Activated CD8-positive, alpha-beta memory T cell treated with anti-CD3 and anti-CD28 coated beads for 4 hours (primary cell): ENCODE measurements around the gene BPTF.
"Not testable (repeated sequence)": the region's sequence is repeated elsewhere in the genome, so short reads cannot be mapped to it uniquely, and the experiment has no call there.

Experiments used
- DNase-seq, 2 donors: peaks; one replicate each; pipeline ENCODE4 v3.0.0-alpha.2; 2020; ENCODE audit warnings: low read depth in 2 of 2

The BPTF gene

DNA sequence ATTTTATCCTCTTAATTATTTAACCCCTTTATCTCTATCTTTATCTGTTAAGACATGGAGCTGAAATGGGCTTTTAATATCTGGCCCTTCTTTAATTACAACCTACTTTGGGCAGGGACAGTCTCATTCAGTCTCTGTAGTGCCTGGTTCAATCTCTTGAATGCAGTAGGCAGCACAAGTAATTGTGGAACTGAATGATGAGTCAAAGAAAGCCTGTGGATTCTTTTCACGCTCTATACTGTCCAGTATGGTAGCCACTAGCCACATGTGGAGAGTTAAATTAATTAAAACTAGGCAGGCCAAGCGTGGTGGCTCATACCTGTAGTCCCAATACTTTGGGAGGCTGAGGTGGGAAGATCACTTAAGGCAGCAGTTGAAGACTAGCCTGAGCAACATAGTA lies 9.3 kb downstream of the BPTF start:
- no peak for DNase-seq

DNA sequence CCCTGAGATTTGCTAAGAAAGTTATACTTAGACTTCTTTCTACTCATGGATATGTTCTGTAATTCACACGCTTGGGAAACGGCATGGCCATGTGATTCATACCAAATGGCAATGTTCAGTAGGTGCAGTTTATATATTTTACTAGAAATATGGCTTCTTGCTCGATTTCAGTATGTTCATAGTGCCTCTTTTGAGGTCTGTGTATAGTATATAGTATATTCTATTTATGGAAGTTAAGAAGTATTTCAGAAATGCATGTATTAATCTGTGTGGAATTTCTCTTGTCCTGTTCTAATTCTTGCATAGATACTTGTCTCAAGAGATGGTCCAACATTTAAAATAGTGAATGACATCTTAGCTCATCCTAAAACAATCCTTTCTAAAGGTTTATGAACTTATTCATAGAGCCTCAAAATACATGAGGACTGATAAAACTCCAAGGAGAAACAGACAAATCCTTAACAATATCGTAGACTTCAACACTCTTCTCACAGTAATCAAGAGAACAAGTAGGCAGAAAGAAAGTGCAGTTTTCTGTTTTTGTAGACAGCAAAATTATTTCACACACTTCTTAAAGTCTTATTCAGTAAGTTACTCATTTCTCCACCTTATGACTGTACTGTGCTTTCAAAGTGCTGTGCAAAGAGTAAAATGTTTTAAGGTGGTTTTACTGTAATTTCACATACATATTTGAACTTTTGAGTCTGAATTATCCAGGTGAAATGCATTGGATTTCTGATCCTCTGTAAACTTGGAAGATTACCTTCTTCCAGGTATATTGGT lies 11.1 kb downstream of the BPTF start:
- no peak for DNase-seq

DNA sequence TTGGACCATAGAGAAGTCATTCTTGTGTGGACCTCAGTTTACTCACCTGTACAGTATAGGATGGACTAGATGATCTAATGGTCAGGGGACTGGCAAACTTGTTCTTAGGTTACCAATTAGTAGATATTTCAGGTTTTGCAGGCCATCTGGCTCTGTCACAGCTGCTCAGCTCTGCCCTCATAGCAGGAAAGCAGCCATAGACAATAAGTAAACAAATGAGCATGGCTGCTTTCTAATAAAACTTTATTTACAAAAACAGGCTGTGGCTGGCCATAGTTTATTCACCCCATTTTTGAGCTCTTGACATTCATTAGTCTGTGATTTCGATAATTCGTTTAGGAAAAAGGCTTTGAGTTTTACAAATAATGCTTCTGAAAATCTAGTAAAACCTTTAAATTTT lies 12.7 kb downstream of the BPTF start:
- no peak for DNase-seq

DNA sequence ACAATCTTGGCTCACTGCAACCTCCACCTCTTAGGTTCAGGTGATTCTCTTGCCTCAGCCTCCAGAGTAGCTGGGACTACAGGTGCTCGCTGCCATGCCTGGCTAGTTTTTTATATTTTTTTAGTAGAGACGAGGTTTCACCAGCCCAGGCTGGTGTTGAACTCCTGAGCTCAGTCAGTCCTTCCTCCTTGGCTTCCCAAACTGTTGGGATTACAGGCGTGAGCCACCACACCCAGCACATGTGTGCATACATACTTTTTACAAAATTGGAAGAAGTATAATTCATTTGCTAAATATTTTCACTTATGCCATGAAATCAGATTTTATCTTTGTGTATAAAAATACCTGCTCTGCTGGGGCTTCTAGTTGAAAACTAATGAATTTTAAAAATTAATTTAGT lies 13.2 kb downstream of the BPTF start:
- no peak for DNase-seq

DNA sequence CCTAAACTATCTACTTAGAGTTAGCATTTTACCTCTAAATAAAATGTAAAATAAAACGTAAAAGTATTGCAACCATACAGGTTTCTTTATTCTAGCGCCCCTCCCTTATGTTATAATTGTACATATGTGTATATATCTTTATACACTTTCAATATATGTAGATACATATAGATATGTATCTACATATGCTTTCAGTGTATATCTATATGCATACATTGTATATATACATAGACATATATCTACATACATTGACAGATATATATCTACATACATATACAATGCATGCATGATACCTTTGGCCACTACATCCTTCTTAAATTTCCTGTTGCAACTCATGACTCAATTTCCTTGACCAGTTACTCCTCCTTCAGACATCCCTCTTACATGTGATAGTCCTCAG lies 16.7 kb downstream of the BPTF start:
- DNase-seq = no peak

DNA sequence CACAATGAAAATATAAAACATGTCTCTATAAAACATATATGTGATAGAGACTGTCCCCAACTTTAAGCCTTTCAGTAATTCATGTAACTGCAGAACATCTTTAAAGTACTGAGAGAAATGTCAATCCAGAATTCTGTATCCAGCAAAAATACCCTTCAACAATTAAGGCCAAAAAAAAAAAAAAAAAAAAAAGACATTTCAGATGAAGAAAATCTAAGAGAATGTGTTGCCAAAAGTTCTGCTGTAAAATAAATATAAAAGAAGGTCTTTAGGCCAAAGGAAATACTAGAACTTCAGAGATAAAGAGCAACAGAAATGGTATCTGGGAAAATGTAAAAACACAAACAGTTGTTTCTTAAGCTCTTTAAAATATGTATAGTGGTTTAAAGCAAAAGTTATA lies 17.3 kb downstream of the BPTF start:
- no peak for DNase-seq

DNA sequence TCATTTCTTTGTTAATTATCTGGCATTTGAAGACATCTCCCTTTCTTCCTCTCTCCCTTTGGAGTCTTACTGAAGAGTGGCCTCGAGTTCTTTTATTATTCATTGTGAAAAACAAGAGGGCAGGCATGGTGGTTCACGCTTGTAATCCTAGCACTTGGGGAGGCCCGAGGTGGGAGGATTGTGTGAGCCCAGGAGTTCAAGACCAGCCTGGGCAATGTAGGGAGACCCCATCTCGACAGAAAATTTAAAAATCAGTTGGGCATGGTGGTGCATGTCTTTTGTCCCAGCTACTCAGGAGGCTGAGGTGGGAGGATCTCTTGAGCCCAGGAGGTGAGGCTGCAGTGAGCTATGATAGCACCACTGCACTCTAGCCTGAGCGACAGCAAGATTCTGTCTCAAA lies 20.1 kb downstream of the BPTF start:
- no peak for DNase-seq

DNA sequence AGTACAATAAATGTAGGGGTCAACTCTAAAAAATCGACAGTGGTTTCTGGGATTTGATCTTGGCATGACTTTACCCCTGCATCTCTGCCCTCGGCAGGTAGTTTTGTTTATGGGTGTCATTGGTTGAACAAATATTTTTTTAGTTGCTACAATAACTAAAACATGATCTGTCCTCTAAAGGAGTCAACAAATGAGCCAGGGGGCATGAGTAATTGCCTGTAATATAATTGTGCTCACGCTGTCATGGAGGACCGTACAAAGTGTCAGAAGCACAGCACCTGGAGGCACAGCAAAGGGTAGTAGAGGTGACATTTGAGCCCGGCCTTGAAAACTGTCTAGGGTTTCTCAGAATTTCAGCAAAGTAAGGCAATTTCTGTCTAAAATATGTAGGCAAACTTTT lies 22.9 kb downstream of the BPTF start:
- DNase-seq = not testable (repeated sequence)

DNA sequence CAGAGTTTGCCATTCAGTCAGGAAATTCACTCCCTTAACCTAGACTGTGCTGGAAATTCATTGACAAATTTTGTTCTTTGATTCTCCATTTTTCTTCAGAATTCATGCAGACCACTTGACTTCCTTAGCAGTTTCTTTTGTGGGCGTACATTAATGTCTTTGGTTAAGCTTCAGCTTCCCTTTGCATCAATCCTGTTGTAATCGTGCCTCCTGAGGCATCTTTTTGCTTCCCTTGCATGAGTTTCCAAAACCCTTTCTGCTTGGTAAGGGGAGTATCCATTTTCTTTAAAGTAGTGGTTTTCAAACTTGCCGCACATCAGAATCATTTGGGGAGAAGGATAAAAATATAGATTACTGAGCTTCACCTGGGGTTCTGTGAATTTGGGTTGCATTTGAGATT lies 23.5 kb downstream of the BPTF start:
- DNase-seq = not testable (repeated sequence)

DNA sequence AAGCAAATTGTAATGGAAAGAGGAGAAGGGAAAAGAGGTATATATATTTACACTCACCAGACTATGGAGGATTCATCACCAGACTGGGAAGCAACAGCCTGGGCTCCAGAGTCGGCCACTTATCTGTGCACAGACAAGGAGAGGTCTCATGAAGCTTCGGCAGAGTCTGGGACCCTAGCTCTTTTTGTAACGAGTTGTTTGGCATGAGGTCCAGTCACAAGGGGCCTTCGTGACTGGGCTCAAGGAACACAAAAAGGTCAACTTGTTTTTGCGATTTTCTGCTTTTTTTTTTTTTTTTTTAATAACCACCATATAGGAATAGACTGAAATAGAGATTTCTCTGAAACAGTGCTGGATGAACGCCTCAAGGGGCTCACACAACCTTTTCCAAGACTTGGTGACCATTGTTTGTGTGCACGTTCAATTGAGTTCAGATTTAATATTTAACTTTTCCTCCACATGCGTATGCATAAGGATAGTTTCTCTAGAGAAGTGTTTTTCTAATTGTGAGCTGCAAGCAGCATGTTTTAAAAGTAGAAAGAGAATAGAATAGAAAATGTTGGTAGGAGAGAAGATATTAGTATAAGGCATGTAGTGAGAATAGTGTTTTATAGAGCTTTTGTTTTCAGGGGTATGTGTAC lies 25.8 kb downstream of the BPTF start:
- DNase-seq = no peak

DNA sequence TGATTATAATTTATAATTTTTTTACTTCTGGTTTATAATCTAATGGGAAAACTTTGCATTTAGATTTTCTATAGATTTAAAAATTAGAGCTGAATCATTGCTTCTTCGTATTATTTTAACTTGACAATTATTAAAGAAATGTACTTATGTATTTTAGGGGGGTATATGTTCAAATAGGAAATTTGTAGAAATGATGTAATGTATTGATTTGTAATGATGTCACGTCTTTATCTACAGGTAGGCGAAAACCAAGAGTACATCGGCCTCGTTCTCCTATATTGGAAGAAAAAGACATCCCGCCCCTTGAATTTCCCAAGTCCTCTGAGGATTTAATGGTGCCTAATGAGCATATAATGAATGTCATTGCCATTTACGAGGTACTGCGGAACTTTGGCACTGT lies 28.4 kb downstream of the BPTF start:
- no peak for DNase-seq

DNA sequence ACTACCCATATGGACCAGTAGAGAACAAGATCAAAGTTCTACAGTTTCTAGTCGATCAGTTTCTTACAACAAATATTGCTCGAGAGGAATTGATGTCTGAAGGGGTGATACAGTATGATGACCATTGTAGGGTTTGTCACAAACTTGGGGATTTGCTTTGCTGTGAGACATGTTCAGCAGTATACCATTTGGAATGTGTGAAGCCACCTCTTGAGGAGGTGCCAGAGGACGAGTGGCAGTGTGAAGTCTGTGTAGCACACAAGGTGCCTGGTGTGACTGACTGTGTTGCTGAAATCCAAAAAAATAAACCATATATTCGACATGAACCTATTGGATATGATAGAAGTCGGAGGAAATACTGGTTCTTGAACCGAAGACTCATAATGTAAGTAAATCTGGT lies 29.1 kb downstream of the BPTF start:
- DNase-seq = no peak

DNA sequence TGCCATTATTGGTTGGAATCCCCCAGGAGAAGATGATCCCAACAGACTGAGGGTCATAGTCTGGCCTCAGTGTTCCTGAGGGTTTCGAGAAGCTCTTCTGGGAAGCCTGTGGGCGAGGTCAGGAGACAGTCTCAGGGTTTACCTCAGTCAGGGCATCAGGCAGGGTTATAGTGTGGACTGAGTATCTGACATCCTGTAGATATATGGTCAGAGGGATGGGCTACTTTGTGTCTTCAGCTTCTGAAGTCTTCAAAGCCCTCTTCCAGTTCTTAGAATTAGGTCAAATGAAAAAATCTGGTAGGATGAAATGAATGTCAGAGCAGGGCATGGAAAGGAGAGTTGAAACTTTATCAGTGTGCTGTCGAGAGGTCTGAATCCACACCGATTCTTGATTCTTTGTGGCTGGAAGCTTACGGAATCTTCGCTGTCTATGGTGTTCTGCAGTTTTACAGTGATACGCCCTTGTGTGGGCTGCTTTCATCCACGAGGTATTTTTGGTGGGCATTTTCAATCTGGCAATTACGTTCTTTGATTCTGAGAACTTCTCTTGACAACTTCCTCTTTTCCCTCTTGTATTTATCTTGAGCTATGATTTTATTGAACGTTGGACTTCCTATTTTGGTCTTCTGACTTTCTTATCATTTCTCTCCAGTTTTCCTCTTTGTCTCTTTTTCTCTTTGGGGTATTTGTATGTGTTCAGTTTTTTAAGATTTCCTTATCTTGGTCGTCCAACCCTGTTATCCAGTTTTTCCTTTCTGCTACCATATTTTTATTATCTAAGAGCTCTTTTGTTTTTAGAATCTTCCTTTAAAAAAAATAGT lies 30.4 kb downstream of the BPTF start:
- no peak for DNase-seq

DNA sequence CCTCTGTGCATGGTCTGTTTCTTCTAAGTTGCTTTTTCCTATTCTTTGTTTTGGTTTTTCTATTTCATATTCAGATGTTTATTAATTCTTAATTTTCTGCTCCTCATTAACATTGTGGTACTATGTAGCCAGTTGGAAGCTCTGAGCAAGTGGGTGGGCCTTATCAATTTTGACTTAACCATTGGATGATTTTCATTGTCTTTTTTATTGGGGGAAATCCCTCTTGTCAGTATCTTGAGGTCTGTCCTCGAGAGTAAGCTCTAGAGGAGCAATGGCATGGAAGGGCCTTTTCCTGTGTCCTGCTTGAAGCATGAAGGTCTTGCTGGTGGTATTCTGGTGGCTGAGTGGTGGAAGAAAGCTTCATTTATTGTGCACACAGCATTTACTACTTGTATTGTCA lies 31.1 kb downstream of the BPTF start:
- not testable (repeated sequence) for DNase-seq

DNA sequence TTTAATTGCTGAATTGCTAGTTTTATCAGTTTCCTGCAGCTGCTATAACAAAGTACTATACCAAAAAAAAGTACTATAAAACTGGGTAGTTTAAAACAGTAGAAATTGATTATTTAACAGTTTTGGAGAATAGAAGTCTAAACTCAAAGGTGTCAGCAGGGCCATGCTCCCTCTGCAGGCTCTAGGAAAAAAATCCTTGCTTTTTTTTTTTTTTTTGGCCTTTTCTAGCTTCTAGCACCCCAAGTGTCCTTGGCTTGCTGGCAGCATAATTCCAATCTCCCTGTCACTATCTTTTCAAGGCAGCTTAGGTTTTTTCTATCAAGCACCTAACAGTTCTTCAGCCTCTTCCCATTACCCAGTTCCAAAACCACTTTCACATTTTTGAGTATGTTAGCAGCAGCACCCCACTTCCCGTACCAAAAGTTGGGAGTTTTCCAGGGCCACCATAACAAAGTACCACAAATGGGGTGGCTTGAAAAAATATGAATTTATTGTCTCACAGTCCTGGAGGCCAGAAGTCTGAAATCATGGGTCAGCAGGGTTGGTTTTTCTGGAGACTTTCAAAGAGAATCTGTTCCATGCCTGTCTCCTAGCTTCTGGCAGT lies 37.4 kb downstream of the BPTF start:
- no peak for DNase-seq

DNA sequence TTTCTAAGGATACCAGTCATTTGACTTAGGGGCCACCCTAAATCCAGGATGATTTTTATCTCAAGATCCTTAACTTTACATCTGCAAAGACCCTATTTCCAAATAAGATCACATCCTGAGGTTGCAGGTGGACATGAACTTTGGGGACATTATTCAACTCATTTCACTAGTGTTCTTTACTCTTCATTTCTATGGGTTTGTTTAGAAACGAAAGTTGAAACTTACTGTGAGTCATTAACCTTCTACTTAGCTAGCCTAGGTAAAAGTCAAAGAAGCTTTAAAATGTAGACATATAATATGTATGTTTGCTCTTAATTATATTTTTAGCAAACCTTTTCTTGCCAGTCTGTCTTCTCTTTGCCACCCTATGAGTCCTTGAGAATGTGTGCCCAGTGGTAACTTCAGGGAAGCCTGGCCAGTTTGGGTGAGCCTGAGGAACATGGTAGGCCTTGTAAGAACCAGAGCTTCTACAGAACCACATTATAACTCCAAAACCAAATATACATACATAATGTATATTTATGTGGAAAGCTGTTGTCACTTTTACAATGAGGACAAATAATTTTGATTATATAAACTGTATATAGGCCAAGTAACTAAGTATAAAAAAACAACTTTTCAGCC lies 38.4 kb downstream of the BPTF start:
- no peak for DNase-seq

DNA sequence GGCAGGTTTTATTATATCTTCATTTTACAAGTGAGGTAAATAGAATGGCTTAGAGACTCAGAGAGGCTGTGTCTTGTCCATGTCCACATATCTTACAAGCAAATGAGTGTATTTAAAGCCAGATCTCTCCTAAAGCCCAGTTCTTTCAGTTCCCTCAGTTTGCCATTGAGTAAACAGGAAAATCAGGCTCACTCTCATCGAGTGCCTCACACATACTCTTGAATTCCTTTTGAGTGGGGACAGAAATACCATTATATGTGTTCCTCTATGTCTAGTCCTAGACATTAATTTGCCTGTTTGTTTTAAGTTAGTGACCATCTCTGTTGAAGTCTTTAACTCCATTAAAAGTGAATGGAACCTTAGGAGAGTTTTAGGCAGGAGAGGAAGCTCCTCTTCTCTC lies 40.1 kb downstream of the BPTF start:
- no peak for DNase-seq

DNA sequence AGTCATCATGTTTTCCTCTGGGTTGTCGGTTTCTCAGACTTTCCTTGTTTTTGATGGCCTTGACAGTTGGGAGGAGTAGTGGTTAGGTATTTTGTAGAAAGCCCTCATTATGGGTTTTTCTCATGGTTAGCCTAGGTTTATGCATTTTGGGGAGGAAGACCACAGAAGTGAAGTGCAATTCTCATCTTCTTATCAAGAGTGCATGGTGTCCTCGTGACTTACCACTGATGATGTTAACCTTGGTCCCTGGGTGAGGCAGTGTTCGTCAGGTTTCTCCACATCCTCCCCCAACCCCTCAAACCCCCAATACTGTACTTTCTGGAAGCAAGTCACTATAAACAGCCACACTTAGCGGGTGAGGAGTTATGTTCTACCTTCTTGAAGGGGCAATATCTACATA lies 42.3 kb downstream of the BPTF start:
- no peak for DNase-seq

DNA sequence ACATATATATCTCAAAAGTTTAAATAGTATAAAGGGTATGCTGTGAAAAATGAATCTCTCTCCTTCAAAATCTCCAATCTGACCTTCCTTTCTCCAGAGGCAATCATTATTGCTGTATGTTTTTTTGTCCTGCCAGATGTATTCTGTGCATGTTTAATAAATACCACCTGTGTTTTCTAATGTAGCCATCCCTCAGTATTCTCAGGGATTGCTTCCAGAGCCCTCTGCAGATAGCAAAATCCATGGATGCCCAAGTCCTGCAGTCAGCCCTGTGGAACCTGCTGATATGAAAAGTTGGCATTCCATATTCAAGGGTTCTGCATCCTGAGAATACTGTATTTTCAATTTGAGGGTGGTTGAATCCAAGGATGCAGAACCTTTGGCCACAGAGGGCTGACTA lies 42.9 kb downstream of the BPTF start:
- DNase-seq = no peak

DNA sequence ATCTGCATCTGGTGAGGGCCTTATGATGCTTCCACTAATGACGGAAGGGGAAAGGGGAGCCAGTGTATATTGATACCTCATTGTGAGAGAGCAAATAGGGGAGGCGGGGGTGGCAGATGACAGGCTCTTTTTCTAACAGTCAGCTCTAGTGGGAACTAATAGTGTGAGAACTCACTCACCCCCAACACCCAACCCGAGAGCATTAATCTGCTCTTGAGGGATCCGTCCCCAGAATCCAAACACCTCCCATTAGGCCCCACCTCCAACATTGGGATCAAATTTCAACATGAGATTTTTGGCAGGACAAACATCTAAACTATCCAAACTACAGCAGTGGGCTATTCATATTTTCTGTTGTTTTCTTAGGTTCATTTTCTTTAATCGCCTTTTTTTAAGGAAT lies 54.4 kb downstream of the BPTF start:
- no peak for DNase-seq

DNA sequence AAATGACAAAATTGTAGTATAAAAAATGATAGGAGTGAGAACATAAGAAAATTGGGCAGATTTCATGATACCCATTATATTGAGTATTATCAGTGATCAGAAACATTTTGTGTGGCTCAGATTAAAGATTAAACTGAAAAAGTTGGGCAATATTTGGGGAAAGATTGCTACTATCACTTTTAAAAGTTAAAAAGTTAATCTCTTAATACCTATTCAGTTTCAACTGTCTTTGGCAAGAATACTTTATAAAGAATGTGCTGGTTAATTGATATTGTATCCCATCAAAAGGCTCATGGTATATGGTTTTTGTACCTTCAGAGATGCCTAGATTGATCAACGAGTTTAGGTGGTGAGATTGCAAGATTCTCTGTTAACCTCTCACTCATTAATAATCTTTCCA lies 55.8 kb downstream of the BPTF start:
- no peak for DNase-seq

DNA sequence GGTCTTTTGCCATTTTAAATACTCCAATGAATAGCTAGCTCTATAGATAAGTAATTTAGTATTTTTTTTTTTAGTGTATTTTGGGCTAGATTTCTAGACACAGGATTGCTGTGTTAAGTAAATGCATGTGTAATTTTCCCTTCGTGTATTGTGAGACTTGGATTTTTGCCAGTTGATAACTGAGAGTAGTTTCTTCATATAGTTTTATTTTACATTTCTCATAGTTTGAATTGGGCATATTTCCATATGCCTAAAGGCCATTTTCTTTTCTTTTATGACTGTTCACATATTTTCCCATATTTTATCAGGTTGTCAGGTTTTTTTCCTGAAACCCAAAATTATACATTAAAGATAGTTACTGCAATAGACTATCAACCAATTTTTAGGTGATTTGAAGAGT lies 59.4 kb downstream of the BPTF start:
- DNase-seq = no peak
